ENCODE measurements around the gene PDE9A. TPM values are rescaled to one million over a fixed set of nuclear protein-coding genes. Genes with fewer than 3 reads are reported as not detected.
A peak's percentile ranks its signal among the peaks of the same experiment; 100 is the strongest.

The PDE9A gene
- total RNA-seq, 2 donors from 2014 or later = 11.8 to 19.3 TPM

DNA sequence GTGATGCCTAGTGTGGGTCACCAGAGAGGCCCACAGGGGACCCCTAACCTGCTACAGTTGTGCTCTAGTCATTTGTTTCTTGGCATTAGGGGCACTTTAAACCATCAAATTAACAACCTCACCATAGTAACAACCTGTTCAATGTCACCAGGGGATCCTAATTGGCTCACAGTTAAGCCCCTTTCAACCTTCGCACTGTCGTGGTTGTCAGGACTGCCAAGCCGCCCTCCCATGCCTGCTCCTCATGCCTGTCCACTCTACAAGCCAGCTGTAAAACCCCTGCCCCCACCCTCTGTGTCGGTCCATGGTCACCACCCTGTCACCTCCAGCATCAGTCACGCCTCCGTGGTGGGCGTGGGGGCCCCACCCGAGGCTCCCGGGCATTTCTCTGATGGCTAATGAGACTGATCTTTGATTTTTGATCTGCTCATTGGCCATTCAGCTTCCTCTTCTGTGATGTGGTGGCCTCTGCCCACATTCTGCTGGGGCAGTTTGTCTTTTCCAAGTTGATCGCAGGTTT, 129.4 kb downstream of the PDE9A start:
- Mint-ChIP-seq H3K4me1 (ENCODE audit: low read depth) (peaks cover 42% of the 10 kb centered on the region), H3K27me3 (ENCODE audit: low read depth) (peaks cover 18% of the 10 kb centered on the region), H3K4me3 (peak overlapping the region in 1 of 2 donors; percentile 2), H3K9me3 (no peaks in the 10 kb centered on the region), H3K36me3 (ENCODE audit: insufficient read depth in 2 of 2) (no peaks in the 10 kb centered on the region), H3K27ac (no peak overlapping the region)
- ATAC-seq (replicated peaks in 1 of 2) (no peak), DNase-seq (no peak)

DNA sequence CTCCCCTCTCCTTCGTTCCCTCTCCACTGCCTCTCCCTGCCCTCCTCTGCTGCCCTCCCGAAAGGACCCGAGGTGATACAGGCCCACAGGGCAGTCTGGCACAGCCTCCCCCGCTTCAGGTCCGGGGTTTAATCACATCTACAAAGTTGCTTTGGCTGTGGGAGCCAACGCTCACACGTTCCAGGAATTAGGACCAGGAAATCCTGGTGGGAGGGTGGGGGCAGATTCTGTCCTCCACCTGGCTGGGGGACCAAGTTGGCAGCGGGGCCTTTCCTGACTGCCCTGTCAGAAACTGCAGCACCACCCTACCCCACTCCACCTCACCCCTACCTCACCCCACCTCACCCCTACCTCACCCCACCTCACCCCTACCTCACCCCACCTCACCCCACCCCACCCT, 130.9 kb downstream of the PDE9A start:
- ATAC-seq (replicated peaks in 1 of 2) (peak; percentile 12 to 23), DNase-seq (peak in 1 of 2 donors; percentile 4)
- peaks cover 18% of the 10 kb centered on the region for H3K27me3 Mint-ChIP-seq (ENCODE audit: low read depth)
- H3K4me1 Mint-ChIP-seq (ENCODE audit: low read depth) = peaks cover 42% of the 10 kb centered on the region
- peak overlapping the region; percentile 83 to 85 for H3K4me3 Mint-ChIP-seq
- no peaks in the 10 kb centered on the region for H3K36me3 Mint-ChIP-seq (ENCODE audit: insufficient read depth in 2 of 2)
- H3K9me3 Mint-ChIP-seq = no peaks in the 10 kb centered on the region
- H3K27ac Mint-ChIP-seq = peak overlapping the region; percentile 96

- ATAC-seq (replicated peaks in 1 of 2) = no peak
These were observed 131.6 kb downstream of the PDE9A start for GRCh38 chr21:42784896-42785451.

DNA sequence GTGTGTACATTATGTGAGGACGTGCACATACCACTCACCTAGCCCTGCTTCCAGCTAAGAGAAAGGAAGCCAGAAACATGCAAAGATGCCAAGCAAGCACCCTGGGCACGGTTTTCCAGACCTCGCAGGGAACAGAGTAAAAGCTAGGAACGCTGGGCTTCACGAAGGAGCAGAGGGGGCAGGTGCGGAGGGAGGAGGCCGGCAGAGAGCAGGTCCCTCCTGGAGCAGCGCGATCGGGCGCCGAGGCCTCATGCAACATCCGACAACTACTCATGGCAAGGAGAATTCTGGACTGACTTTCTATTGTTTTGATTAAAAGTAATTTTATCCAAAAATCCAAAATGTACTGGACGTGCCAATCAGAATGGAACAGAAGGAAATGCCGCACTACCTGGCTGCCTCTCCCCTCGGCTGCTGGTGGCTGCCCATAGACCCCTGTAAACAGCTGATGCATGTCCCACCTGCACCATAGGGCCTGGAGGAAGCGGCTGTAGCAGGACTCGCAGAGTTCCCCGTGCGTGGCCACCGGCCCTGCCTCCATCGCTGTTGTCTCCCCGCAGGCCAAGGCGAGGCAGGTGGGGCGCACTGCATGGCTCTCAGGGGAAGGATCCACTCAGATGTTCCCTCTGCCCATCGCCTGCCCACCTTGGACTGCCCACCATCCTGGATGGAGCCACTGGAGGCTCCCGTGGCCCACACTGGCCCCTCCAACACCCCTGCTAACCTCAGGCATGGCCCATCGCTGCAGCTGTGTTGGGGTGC, 132.4 kb downstream of the PDE9A start:
- ATAC-seq (replicated peaks in 1 of 2) (no peak), DNase-seq (no peak)
- Mint-ChIP-seq H3K4me3 (no peak overlapping the region), H3K27ac (no peak overlapping the region), H3K27me3 (ENCODE audit: low read depth) (peaks cover 8% of the 10 kb centered on the region), H3K4me1 (ENCODE audit: low read depth) (peaks cover 39% of the 10 kb centered on the region), H3K9me3 (no peaks in the 10 kb centered on the region), H3K36me3 (ENCODE audit: insufficient read depth in 2 of 2) (no peaks in the 10 kb centered on the region)

More at GRCh38 chr21:42784896-42785451, 131.6 kb downstream of the PDE9A start:
- no peaks in the 10 kb centered on the region for H3K9me3 Mint-ChIP-seq
- H3K27me3 Mint-ChIP-seq (ENCODE audit: low read depth) = peaks cover 15% of the 10 kb centered on the region
- DNase-seq = no peak
- peak overlapping the region; percentile 52 to 63 for H3K4me3 Mint-ChIP-seq
- peaks cover 42% of the 10 kb centered on the region for H3K4me1 Mint-ChIP-seq (ENCODE audit: low read depth)
- H3K36me3 Mint-ChIP-seq (ENCODE audit: insufficient read depth in 2 of 2) = no peaks in the 10 kb centered on the region
- H3K27ac Mint-ChIP-seq = peak overlapping the region; percentile 72

GRCh38 chr21:42786884-42787283, 133.5 kb downstream of the PDE9A start:
- Mint-ChIP-seq H3K27ac (no peak overlapping the region), H3K27me3 (ENCODE audit: low read depth) (no peaks in the 10 kb centered on the region), H3K36me3 (ENCODE audit: insufficient read depth in 2 of 2) (no peaks in the 10 kb centered on the region), H3K9me3 (no peaks in the 10 kb centered on the region), H3K4me1 (ENCODE audit: low read depth) (peaks cover 31% of the 10 kb centered on the region), H3K4me3 (no peak overlapping the region)
- DNase-seq = no peak
- no peak for ATAC-seq (replicated peaks in 1 of 2)

DNA sequence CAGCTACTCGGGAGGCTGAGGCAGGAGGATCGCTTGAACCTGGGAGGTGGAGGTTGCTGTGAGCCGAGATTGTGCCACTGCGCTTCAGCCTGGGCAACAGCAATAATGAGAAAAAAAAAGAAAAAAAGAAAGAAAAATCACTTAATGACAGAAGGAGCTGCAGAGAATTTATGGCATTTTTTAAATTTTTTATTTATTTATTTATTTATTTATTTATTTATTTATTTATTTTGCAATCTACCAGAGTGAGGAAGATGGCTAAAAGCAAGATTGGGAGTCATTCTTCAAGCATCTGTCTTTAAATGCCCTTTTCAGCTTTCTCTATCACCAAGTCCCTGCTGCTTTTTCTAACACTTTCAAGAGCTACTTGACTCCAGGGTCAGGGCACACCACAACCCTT, 134.2 kb downstream of the PDE9A start:
- peaks cover 23% of the 10 kb centered on the region for H3K4me1 Mint-ChIP-seq (ENCODE audit: low read depth)
- ATAC-seq (replicated peaks in 1 of 2) = no peak
- no peak overlapping the region for H3K4me3 Mint-ChIP-seq
- H3K27ac Mint-ChIP-seq = no peak overlapping the region
- H3K36me3 Mint-ChIP-seq (ENCODE audit: insufficient read depth in 2 of 2) = no peaks in the 10 kb centered on the region
- H3K9me3 Mint-ChIP-seq = no peaks in the 10 kb centered on the region
- H3K27me3 Mint-ChIP-seq (ENCODE audit: low read depth) = no peaks in the 10 kb centered on the region
- no peak for DNase-seq

DNA sequence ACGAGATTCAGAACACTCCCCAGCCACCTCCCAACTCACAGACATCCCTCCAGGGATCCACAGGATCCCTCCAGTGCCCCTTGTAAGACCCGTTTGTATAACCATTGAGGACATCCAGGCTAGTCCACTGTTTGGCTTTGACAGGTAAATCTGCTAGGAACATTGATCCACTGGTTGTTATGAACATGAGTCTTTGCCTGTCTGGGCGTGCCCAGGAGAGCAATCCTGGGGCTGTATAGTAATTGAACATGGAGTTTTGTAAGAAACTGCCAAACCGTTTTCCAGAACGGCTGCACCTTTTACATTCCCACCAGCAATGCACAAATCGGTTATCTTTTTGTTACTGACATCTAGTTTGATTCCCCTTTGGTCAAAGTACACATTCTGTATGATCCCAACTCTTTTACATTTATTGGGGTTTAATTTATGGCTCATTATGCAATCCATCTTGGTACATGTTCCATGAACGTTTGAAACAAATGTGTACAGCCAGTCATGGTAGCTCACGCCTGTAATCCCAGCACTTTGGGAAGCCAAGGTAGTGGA, 137.2 kb downstream of the PDE9A start:
- DNase-seq = no peak
- ATAC-seq (replicated peaks in 1 of 2) = no peak
- no peak overlapping the region for H3K27ac Mint-ChIP-seq
- H3K4me3 Mint-ChIP-seq = no peak overlapping the region
- H3K27me3 Mint-ChIP-seq (ENCODE audit: low read depth) = no peaks in the 10 kb centered on the region
- H3K4me1 Mint-ChIP-seq (ENCODE audit: low read depth) = no peaks in the 10 kb centered on the region
- H3K9me3 Mint-ChIP-seq = no peaks in the 10 kb centered on the region
- no peaks in the 10 kb centered on the region for H3K36me3 Mint-ChIP-seq (ENCODE audit: insufficient read depth in 2 of 2)

DNA sequence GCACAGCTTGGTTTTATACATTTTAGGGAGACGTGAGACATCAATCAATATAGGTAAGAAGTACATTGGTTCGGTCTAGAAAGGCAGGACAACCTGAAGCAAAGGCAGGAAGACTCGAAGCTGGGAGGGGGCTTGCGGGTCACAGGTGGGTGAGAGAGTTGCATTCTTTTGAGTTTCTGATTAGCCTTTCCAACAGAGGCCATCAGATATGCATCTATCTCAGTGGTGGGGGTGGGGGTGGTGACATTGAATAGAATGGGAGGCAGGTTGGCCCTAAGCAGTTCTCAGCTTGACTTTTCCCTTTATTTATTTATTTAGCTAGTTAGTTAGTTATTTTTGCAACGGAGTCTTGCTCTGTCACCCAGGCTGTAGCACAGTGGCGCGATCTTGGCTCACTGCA, 140.4 kb downstream of the PDE9A start:
- Mint-ChIP-seq H3K27me3 (ENCODE audit: low read depth) (peaks cover 6% of the 10 kb centered on the region), H3K36me3 (ENCODE audit: insufficient read depth in 2 of 2) (no peaks in the 10 kb centered on the region), H3K9me3 (no peaks in the 10 kb centered on the region), H3K4me3 (no peak overlapping the region), H3K4me1 (ENCODE audit: low read depth) (no peaks in the 10 kb centered on the region), H3K27ac (no peak overlapping the region)
- DNase-seq (no peak), ATAC-seq (replicated peaks in 1 of 2) (no peak)

DNA sequence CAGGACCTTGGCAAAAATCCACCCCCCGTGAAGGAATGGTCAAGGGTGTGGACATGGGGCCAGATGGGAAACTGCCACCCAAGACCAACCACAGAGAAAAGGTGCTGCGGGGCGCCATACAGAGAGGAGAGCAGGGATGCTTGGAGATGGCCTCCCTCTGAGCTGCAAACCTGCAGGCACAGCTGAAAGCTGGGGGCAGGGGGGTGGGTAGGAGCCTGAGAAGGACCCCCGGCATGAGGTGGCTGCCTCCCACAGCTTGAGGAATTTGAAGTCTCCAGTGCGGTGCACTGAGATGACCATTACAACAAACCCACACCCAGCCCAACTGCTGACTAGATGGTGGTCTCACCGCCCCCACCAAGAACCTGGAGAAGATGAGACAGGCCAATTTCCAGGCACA, 141.1 kb downstream of the PDE9A start:
- ATAC-seq (replicated peaks in 1 of 2) (no peak), DNase-seq (no peak)
- no peaks in the 10 kb centered on the region for H3K9me3 Mint-ChIP-seq
- no peak overlapping the region for H3K27ac Mint-ChIP-seq
- no peak overlapping the region for H3K4me3 Mint-ChIP-seq
- peaks cover 7% of the 10 kb centered on the region for H3K4me1 Mint-ChIP-seq (ENCODE audit: low read depth)
- no peaks in the 10 kb centered on the region for H3K36me3 Mint-ChIP-seq (ENCODE audit: insufficient read depth in 2 of 2)
- H3K27me3 Mint-ChIP-seq (ENCODE audit: low read depth) = peaks cover 6% of the 10 kb centered on the region

DNA sequence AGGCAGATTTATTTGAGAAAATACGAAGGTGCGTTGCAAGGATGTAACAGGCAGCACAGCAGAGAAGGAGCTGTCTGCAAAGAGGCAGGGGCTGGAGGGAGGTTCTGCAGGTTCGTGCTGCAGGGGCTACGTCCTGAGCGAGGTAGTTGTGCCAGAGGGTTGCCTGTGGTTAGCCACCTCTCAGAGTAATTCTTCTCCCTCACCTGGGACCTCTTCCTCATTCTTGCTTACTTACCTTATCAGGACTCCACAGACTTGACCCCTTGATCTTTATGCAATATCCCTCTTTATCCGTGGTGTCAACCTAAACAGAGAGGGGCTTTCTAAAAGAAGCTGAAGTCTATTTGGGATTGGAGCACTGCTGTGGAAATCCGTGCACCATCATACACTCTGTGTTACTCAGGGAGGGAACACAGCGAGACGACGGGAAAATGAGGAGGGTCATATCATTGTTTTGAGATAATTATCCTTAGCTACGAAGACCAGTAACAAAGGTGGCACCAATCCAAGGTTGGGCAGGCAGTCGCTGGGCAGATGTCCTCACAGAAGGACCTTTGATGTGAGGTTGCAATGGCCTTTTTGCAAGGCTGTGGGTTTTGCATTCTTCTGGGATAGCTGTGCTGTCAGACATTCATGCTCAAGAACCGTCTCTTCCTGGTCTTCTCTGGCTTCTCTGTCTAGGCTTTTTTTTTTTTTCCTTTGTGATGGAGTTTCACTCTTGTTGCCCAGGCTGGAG, 143.1 kb downstream of the PDE9A start:
- peaks cover 14% of the 10 kb centered on the region for H3K4me1 Mint-ChIP-seq (ENCODE audit: low read depth)
- peaks cover 6% of the 10 kb centered on the region for H3K27me3 Mint-ChIP-seq (ENCODE audit: low read depth)
- no peak for DNase-seq
- no peak for ATAC-seq (replicated peaks in 1 of 2)
- H3K4me3 Mint-ChIP-seq = no peak overlapping the region
- no peaks in the 10 kb centered on the region for H3K36me3 Mint-ChIP-seq (ENCODE audit: insufficient read depth in 2 of 2)
- H3K27ac Mint-ChIP-seq = no peak overlapping the region
- no peaks in the 10 kb centered on the region for H3K9me3 Mint-ChIP-seq

- H3K27ac Mint-ChIP-seq = no peak overlapping the region
These were observed 144.1 kb downstream of the PDE9A start for GRCh38 chr21:42797522-42797921.

DNA sequence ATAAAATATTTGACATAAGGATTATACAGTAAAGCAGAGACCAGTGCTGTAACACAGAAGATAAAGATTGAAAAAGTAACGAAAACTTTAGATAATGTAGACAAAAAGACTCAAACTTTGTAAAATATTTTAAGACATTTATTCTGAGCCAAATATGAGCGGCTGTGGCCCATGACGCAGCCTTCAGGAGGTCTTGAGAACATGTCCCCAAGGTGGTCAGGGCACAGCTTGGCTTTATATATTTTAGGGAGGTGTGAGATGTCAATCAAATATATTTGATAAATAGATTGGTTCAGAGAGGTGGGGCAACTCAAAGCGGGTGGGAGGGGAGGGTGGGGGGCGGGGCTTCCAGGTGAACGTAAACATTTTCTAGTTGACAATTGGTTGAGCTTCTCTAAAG, 144.7 kb downstream of the PDE9A start:
- H3K27me3 Mint-ChIP-seq (ENCODE audit: low read depth) = peaks cover 6% of the 10 kb centered on the region
- no peak for DNase-seq
- no peaks in the 10 kb centered on the region for H3K36me3 Mint-ChIP-seq (ENCODE audit: insufficient read depth in 2 of 2)
- no peaks in the 10 kb centered on the region for H3K9me3 Mint-ChIP-seq
- no peak overlapping the region for H3K4me3 Mint-ChIP-seq
- H3K4me1 Mint-ChIP-seq (ENCODE audit: low read depth) = peaks cover 14% of the 10 kb centered on the region
- no peak overlapping the region for H3K27ac Mint-ChIP-seq
- no peak for ATAC-seq (replicated peaks in 1 of 2)

More at GRCh38 chr21:42797522-42797921, 144.1 kb downstream of the PDE9A start:
- Mint-ChIP-seq H3K4me1 (ENCODE audit: low read depth) (peaks cover 14% of the 10 kb centered on the region), H3K36me3 (ENCODE audit: insufficient read depth in 2 of 2) (no peaks in the 10 kb centered on the region), H3K27me3 (ENCODE audit: low read depth) (peaks cover 6% of the 10 kb centered on the region), H3K4me3 (no peak overlapping the region), H3K9me3 (no peaks in the 10 kb centered on the region)
- ATAC-seq (replicated peaks in 1 of 2) (no peak), DNase-seq (no peak)

DNA sequence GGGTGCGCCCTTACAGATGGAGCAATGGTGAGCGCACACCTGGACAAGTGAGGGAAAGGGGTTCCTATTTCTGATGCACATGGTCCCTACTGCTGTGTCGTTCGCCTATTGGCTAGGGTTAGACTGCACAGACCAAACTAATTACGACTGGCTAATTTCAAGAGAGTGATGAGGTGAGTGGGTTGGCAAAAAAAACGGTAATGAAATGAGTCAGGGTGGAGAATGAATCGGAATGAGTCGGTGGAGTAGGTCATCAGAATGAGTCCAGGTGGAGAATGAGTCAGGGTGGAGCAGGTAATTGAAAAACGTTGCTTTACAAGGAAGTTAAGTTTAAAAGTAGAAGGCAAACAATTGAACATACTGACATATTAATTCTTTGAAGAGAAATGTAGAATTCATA, 146.1 kb downstream of the PDE9A start:
- Mint-ChIP-seq H3K9me3 (no peaks in the 10 kb centered on the region), H3K27ac (peak overlapping the region; percentile 0), H3K4me1 (ENCODE audit: low read depth) (peaks cover 14% of the 10 kb centered on the region), H3K27me3 (ENCODE audit: low read depth) (peaks cover 6% of the 10 kb centered on the region), H3K36me3 (ENCODE audit: insufficient read depth in 2 of 2) (no peaks in the 10 kb centered on the region), H3K4me3 (peak overlapping the region in 1 of 2 donors; percentile 0)
- DNase-seq (peak; percentile 53 to 71), ATAC-seq (replicated peaks in 1 of 2) (peak; percentile 96 to 99)
